GM23248 (cell line): ENCODE results near the gene SETBP1.

Experiments
- EZH2 ChIP-seq: fragments of 200-600 bp; sonication (generic); IDR thresholded peaks from 2 replicates; pipeline ENCODE4 v1.6.1; 2018; ENCODE audit warnings: antibody characterized with exemption, mild to moderate bottlenecking; ENCODE audit not compliant: insufficient read depth, poor library complexity, severe bottlenecking
- EZH2phosphoT487 ChIP-seq: fragments of 200-600 bp; sonication (generic); IDR thresholded peaks from 2 replicates; pipeline ENCODE4 v1.6.1; 2018; ENCODE audit warnings: antibody characterized with exemption, moderate library complexity, mild to moderate bottlenecking, low read depth; ENCODE audit not compliant: insufficient read depth

DNA sequence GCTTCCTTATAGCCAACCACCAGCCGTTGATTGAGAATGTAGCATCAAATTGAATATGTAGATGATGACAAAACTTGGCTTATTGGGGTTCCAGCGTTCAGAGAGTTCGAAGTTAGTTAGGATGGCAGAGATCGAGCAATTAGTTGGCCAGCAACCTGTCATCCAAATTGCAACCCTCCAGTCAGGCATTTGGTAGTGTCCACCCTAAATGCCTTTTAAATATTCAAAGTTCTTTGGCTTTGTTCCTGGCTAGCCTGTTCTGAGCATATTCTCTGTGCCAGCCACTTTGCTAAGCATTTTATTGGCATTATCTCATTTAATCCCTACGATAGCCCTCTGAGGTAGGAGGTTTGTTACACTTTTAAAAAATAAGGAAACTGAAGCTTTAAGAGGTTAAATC lies 342.8 kb downstream of the SETBP1 start:
- TF ChIP-seq EZH2phosphoT487 (no peak), EZH2 (no peak)
